Measurements from ENCODE around the gene SSBP3. TPM values are rescaled to one million over a fixed set of nuclear protein-coding genes. Genes with fewer than 3 reads are reported as not detected.

Gene SSBP3
- total and polyA plus RNA-seq, 2 of the 13 experiments (the other 11 are each of a cell fraction or from before 2014, with no cell fraction given) = 8.5 to 17.6 TPM

GRCh38 chr1:54347955-54348699 lies 58.1 kb downstream of the SSBP3 start (continued):
- TF ChIP-seq IKZF5 (CRISPR knock-in tag; IDR thresholded peaks at IDR 0.05) (no peak), ZNF7 (CRISPR knock-in tag; IDR thresholded peaks at IDR 0.05) (no peak), HBP1 (CRISPR knock-in tag; IDR thresholded peaks at IDR 0.05; ENCODE audit: low read depth) (no peak), ZUFSP (CRISPR knock-in tag; IDR thresholded peaks at IDR 0.05; ENCODE audit: borderline replicate concordance) (no peak), SOX6 (IDR thresholded peaks at IDR 0.05) (no peak), SOX6 (CRISPR knock-in tag; IDR thresholded peaks at IDR 0.05) (peak; percentile 29), HNRNPL (IDR thresholded peaks at IDR 0.05; ENCODE audit: low read depth, low read length) (peak; percentile 50; the same call in 1 of the 2 replicates), FOXJ3 (CRISPR knock-in tag; IDR thresholded peaks at IDR 0.05; ENCODE audit: borderline replicate concordance) (no peak), ZNF562 (CRISPR knock-in tag; IDR thresholded peaks at IDR 0.05; ENCODE audit: borderline replicate concordance) (no peak), ZNF160 (CRISPR knock-in tag; IDR thresholded peaks at IDR 0.05) (0 out of 2 replicates have a peak, but pooled peaks have one; percentile 31), PAX8 (CRISPR knock-in tag; IDR thresholded peaks at IDR 0.05; ENCODE audit: borderline replicate concordance) (no peak), ELF3 (CRISPR knock-in tag; IDR thresholded peaks at IDR 0.05) (peak; percentile 45), IKZF1 (IDR thresholded peaks at IDR 0.05) (no peak), HDAC6 (IDR thresholded peaks at IDR 0.05; ENCODE audit: low read depth, low read length) (no peak), ZNF639 (CRISPR knock-in tag; conservative IDR thresholded peaks at IDR 0.05) (no peak), PRDM10 (CRISPR knock-in tag; IDR thresholded peaks at IDR 0.05; ENCODE audit: low read depth) (no peak), FOXK1 (CRISPR knock-in tag; IDR thresholded peaks at IDR 0.05; ENCODE audit: borderline replicate concordance, low read depth) (peak; percentile 60; the same call in 1 of the 2 replicates)
